ENCODE measurements around the gene GLRX. TPM values are rescaled to one million over a fixed set of nuclear protein-coding genes. Genes with fewer than 3 reads are reported as not detected.

The GLRX gene
- total and polyA plus RNA-seq, 9 donors: 4.1 to 35.7 (median 11.7) TPM

DNA sequence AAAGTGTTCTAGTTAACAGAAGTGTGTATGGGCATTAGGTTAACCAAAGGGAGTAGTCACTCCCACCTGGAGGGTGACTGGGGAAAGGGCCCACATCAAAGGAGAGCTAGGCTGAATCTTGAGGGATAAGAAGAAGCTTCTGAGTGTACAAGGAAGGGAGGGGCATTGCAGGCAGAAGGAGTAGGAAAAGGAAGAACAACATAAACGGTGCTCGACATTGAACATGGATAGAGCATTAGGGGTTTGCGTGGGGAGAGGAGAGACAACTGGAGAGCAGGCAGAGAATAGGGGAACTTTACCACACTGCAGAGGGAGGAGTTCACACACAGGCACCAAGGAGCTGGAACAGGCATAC is 5.3 kb upstream of the GLRX start:
- 71 to 80% (median 74%) methylated on average over 3 of the region's 3 CpGs for WGBS, 3 donors
- no peak for TF ChIP-seq EP300 (IDR thresholded peaks at IDR 0.05)
- no peaks in the 10 kb centered on the region for H3K27me3 ChIP-seq
- H3K9me3 ChIP-seq: no peaks in the 10 kb centered on the region
- H3K36me3 ChIP-seq: no peaks in the 10 kb centered on the region
- H3K4me1 ChIP-seq (ENCODE audit: insufficient read depth): peaks cover 7% of the 10 kb centered on the region
- intact Hi-C loops (cut with DNase I): no loop called here
- no peak for DNase-seq
- no peak overlapping the region for H3K4me3 ChIP-seq
- no peak overlapping the region for H3K27ac ChIP-seq

DNA sequence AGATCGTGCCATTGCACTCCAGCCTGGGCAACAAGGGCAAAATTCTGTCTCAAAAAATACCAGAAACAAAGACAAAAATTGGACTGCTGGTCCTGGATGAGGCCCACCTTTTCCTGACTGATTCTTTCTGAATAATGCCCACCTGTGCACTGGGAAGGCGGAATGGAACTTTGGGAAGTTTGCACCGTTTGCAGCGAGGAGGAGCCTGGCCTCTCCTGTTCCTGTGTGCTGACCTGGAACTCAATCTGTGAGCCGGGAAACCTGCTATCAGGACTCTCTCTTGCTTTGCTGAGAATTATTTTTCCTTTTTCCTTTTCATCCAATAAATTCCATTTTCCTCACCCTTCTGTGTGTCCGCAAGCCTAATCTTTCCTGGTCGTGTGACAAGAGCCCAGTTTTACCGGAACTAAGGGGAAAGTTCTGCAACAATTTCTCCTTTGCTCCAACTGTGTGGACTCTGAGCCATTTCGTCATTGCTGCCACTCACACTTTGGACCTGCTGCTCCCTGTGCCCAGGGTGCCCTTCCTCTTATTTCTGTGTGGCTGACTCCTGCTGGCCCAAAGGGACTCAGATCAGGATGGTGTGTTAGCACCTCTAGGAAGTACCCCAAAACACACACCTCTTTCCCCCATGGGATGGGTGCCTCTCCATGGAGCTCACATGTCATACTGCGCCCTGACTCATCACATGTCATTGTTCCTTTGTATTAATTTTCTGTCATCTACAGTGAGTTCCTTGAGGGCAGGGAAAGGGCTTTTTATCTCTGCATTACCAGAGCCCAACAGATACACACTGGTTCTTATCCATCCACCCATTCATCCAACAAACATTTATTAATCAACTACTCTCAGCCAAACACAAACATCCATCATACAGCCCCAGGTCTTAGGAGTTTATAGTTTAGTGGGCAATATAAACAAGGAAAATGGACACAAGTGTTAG is 4.7 kb upstream of the GLRX start:
- Histone ChIP-seq H3K9me3 (no peaks in the 10 kb centered on the region), H3K4me3 (no peak overlapping the region), H3K27me3 (no peaks in the 10 kb centered on the region), H3K4me1 (ENCODE audit: insufficient read depth) (peaks cover 7% of the 10 kb centered on the region), H3K36me3 (no peaks in the 10 kb centered on the region), H3K27ac (no peak overlapping the region)
- intact Hi-C loops (cut with DNase I): no loop called here
- DNase-seq: no peak
- TF ChIP-seq POLR2A (IDR thresholded peaks at IDR 0.05) (no peak), EP300 (IDR thresholded peaks at IDR 0.05) (no peak)
- TF ChIP-seq, protein P1, sequence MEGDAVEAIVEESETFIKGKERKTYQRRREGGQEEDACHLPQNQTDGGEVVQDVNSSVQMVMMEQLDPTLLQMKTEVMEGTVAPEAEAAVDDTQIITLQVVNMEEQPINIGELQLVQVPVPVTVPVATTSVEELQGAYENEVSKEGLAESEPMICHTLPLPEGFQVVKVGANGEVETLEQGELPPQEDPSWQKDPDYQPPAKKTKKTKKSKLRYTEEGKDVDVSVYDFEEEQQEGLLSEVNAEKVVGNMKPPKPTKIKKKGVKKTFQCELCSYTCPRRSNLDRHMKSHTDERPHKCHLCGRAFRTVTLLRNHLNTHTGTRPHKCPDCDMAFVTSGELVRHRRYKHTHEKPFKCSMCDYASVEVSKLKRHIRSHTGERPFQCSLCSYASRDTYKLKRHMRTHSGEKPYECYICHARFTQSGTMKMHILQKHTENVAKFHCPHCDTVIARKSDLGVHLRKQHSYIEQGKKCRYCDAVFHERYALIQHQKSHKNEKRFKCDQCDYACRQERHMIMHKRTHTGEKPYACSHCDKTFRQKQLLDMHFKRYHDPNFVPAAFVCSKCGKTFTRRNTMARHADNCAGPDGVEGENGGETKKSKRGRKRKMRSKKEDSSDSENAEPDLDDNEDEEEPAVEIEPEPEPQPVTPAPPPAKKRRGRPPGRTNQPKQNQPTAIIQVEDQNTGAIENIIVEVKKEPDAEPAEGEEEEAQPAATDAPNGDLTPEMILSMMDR (IDR thresholded peaks at IDR 0.05): no peak
- 89 to 96% (median 95%) methylated on average over 10 of the region's 10 CpGs for WGBS, 3 donors

DNA sequence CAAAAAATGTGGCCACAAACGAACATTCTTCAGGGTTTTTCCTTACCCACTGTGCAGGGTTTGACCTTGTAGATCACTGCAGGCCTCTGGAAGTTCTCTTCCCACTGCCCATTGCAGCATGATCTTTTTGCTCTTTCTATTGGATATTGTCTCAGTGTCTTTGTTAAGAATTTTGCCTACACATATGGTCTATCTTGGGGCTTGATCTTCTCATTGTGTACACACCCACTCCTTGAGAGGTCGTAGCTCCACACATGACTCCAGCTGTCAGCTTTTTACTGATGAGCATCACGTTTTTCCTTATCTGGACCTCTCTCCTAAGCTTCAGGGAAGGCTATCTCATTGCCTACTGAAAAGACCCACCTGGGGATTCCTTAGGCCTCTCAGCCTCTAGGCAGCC is 3.0 kb upstream of the GLRX start:
- DNase-seq: no peak
- 29 to 64% (median 51%) methylated on average over 3 of the region's 3 CpGs for WGBS, 3 donors

DNA sequence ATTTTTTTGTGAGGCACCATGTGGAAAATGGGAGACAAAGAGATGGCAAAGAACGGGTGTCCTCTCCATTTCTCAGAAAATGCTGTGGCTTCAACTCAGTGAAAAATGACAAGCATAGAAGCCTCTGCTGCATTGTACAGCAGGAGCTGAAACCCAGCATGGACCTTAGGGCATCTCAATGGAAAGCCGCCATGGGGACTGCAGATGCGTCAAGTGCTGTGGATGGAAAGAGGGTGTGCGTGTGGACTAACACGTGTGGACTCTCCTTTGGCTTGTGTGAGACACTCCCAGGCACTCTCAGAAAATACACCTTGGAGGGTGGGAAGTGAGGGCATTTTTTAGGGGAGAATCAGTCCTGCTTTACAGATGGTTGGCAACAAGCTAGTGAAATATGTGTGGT is 2.2 kb upstream of the GLRX start:
- WGBS, 3 donors: 91 to 95% (median 94%) methylated on average over 5 of the region's 5 CpGs
- intact Hi-C loops (cut with DNase I): no loop called here
- no peaks in the 10 kb centered on the region for H3K27me3 ChIP-seq
- H3K36me3 ChIP-seq: no peaks in the 10 kb centered on the region
- no peak for TF ChIP-seq EP300 (IDR thresholded peaks at IDR 0.05)
- no peak for TF ChIP-seq POLR2A (IDR thresholded peaks at IDR 0.05)
- TF ChIP-seq, protein P1 (IDR thresholded peaks at IDR 0.05): no peak
- H3K27ac ChIP-seq: no peak overlapping the region
- DNase-seq: no peak
- no peaks in the 10 kb centered on the region for H3K9me3 ChIP-seq
- peaks cover 11% of the 10 kb centered on the region for H3K4me1 ChIP-seq (ENCODE audit: insufficient read depth)
- no peak overlapping the region for H3K4me3 ChIP-seq

More for the DNA sequence above, 3.0 kb upstream of the GLRX start:
- no peaks in the 10 kb centered on the region for H3K9me3 ChIP-seq
- no peak overlapping the region for H3K4me3 ChIP-seq
- no peaks in the 10 kb centered on the region for H3K27me3 ChIP-seq
- H3K36me3 ChIP-seq: no peaks in the 10 kb centered on the region
- peaks cover 11% of the 10 kb centered on the region for H3K4me1 ChIP-seq (ENCODE audit: insufficient read depth)
- intact Hi-C loops (cut with DNase I): no loop called here
- TF ChIP-seq EP300 (IDR thresholded peaks at IDR 0.05) (no peak), POLR2A (IDR thresholded peaks at IDR 0.05) (no peak)
- TF ChIP-seq, protein P1 (IDR thresholded peaks at IDR 0.05): no peak
- no peak overlapping the region for H3K27ac ChIP-seq
